Cardiac fibroblast (primary cell): ENCODE results near the gene TMEM267.

ENCODE experiments used
- DNase-seq, 2 donors: peaks; one replicate each; pipeline versions ENCODE4 v3.0.0 to v3.0.0-alpha.2; 2010; ENCODE audit warnings: low read depth in 2 of 2
- H3K4me3 ChIP-seq, 2 donors: replicated peaks in 1 of 2; 1 replicate in 1 of 2; 2 replicates in 1 of 2; pipeline ENCODE4 v1.5.1; 2011; ENCODE audit warnings: low read depth in 2 of 2, low read length in 2 of 2, mild to moderate bottlenecking in 2 of 2, moderate library complexity in 1 of 2
- TF ChIP-seq, protein P1 (sequence below): IDR thresholded peaks from one replicate; pipeline ENCODE4 v1.5.1; 2011; ENCODE audit warnings: low read depth, mild to moderate bottlenecking, low read length, inconsistent platforms

TMEM267 gene, protein sequence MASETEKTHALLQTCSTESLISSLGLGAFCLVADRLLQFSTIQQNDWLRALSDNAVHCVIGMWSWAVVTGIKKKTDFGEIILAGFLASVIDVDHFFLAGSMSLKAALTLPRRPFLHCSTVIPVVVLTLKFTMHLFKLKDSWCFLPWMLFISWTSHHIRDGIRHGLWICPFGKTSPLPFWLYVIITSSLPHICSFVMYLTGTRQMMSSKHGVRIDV

DNA sequence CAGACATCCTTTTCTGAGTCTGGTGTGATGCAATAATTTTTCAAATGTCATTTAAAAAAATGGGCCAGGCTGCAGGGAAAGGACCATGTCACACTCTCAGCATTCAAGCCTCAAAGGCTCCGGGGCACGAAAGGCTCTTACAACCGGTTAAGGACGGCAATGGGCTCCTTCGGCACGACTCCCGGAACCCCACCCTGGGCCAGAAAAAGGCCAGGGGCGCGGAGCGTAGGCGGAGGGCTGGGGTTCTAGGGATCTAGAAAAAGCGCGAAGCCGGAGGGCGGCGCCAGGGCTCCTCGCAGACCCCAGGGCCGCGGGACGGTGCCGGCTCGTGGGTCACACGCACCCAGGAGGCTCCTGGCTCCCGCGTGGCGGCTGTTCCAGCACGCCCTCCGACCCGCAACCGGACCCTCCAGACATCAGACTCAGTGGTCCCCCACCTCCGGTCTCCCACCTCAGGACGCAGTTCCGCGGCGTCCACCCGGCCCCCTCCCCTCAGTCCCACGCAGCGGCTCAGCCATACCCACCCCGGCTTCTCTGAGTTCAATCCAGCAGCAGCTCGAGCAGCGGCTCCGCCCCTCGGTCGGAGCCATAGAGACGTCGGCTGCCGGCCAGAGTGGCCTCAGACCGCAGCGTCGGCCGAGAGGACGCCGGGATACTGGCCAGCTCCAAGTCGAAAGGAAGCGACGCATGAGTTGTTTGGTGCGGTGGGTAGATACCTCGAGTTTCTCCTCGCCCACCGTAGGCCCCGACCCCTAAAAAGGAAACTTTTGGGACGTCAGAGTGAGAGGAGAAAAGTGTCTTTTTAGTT, at the start of gene TMEM267:
TMEM267 (minus strand) TSS at position 568 of the 808 bp plus-strand sequence. CDS start 29,896 bp downstream, outside the sequence.
- TF ChIP-seq, protein P1, sequence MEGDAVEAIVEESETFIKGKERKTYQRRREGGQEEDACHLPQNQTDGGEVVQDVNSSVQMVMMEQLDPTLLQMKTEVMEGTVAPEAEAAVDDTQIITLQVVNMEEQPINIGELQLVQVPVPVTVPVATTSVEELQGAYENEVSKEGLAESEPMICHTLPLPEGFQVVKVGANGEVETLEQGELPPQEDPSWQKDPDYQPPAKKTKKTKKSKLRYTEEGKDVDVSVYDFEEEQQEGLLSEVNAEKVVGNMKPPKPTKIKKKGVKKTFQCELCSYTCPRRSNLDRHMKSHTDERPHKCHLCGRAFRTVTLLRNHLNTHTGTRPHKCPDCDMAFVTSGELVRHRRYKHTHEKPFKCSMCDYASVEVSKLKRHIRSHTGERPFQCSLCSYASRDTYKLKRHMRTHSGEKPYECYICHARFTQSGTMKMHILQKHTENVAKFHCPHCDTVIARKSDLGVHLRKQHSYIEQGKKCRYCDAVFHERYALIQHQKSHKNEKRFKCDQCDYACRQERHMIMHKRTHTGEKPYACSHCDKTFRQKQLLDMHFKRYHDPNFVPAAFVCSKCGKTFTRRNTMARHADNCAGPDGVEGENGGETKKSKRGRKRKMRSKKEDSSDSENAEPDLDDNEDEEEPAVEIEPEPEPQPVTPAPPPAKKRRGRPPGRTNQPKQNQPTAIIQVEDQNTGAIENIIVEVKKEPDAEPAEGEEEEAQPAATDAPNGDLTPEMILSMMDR: no peak
- peak; percentile 93 to 96 for DNase-seq
- H3K4me3 ChIP-seq: peak within 1 kb of the TSS; percentile 78 to 81

DNA sequence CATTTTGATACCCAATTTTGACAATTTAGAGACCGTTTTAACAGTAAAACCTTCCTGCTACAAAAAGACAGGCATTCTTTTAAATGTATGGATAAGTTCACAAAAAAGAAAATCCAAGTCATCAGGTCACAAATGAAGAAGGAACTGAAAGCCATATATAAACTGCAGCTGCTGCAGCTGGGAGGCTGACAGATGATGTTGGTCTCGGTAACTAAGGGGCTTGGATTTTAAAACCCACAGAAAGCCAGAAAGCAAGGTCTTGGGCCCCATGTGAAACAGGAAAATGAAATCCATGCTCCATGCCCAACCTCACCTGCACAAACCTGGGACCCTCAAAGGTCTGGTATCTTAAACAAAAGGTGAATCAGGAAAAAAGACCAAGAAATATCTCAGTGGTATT, 47.0 kb upstream of the TMEM267 start:
- H3K4me3 ChIP-seq: no peak overlapping the region
- DNase-seq: no peak
- TF ChIP-seq, protein P1: no peak

DNA sequence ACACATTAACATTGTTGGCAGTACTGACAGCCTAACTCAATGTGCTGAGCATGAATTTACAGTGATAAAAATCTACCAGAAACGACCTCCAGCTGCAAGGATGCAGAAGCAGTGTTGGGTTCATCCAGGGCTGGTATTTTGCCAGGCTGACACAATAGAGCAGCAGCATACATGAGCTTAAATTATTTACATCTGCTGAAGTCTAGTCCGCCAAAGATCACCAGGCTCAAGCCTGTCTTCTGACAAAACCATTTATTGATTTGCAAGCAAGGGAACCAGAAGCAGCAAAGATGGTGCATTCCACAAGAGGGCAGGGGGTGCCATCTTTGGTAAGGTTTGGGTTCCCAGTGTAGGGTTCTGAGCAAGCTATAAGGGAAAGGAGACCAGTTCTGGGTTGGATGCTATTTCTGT, 40.0 kb upstream of the TMEM267 start:
- TF ChIP-seq, protein P1: no peak

DNA sequence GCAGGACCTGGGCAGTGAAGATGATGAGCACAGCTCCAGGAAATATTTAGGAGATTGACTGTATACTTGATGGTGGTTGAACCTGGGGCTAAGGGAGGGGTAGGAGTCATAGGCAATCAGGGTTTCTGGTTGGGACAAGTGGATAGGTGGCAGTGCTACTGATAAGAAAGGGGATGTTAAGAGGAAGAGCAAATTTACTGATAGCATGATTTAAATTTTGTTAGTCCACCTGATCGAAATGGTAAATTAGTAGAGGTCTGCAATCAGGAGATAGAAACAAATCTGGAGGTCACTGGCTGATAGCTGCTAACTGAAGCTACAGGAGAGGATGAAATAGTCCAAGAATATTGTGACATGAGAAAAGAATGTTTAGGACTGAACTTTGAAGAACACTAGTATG, 37.0 kb upstream of the TMEM267 start:
- no peak overlapping the region for H3K4me3 ChIP-seq
- no peak for DNase-seq
- TF ChIP-seq, protein P1: no peak

More for the DNA sequence above, 40.0 kb upstream of the TMEM267 start:
- H3K4me3 ChIP-seq: no peak overlapping the region
- DNase-seq: no peak

DNA sequence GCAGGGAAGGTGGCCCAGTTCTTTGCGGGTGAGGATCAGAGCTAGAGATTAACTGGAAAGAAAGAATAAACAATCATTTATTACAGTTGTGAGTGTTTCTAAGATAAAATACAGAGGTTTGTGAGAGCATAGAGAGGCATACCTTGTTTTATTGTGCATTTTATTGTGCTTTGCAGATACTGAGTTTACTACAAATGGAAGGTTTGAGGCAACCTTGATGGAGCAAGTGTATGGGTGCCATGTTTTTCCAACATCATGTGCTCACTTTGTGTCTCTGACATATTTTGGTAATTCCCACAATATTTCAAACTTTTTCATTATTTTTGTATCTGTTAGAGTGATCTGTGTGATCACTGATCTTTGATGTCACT, 32.0 kb upstream of the TMEM267 start:
- DNase-seq: no peak
- peak overlapping the region; percentile 57 to 66 for H3K4me3 ChIP-seq
- TF ChIP-seq, protein P1: no peak

DNA sequence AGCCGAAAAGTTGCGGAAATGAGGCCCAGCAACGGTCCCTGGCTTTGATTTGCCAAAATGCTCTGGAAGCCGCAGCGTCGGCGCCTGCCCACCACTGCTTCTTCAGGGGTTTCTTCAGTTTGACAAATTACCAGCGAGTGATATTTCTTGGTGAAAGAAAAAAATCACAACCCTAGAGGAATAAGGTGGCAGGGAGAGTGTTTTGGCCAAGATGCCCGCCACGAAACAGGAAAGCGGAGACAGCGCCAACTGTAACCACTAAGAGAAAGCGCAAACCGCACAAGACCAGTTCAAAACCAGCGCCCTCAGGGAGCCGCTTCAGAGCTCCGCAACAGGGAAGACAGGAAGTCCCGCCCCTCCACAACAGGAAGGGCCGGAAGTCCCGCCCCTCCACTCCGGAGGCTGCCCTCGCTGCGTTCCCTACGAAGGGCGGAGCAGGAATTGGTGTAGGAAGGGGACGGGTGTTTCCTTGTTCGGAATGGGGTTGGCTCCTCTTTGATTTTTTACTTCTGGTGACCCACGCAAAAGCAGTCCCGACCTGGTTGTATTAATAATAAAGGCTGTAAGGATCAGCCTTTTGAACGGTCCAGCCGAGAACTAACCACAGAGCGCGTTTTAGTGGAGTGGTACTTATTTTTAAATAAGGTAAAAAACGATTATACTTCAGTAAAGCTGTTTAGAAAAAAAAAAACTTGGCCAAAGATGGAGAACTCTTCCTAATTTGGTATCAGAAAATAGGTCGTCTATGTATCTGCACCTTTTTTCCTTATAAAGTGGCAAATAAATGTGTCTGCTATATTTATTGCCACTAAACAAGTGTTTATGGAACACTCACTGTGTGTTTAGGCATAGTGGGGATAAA, 31.4 kb upstream of the TMEM267 start, which contains the start of gene C5orf34:
C5orf34 (minus strand) TSS at position 333 of the 862 bp plus-strand sequence. CDS start 5,809 bp downstream, outside the sequence.
- peak; percentile 97 for DNase-seq
- TF ChIP-seq, protein P1: no peak
- peak within 1 kb of the TSS; percentile 57 to 66 for H3K4me3 ChIP-seq
